HFF-Myc (cell line): Measurements from ENCODE around the gene TMEM176A.

Experiments used
- DNase-seq: peaks from one replicate; pipeline ENCODE4 v3.0.0-alpha.2; 2011; ENCODE audit warnings: low read depth; ENCODE audit errors: extremely low read depth
- H3K4me3 ChIP-seq: replicated peaks from 2 replicates; pipeline ENCODE4 v1.5.1; 2011; ENCODE audit warnings: low read depth, mild to moderate bottlenecking, control low read depth, low read length
- CTCF ChIP-seq: IDR thresholded peaks from 2 replicates; pipeline ENCODE4 v1.5.1; 2012; ENCODE audit warnings: mild to moderate bottlenecking, low read depth, low read length, control low read depth; ENCODE audit errors: missing control alignments

The TMEM176A gene

DNA sequence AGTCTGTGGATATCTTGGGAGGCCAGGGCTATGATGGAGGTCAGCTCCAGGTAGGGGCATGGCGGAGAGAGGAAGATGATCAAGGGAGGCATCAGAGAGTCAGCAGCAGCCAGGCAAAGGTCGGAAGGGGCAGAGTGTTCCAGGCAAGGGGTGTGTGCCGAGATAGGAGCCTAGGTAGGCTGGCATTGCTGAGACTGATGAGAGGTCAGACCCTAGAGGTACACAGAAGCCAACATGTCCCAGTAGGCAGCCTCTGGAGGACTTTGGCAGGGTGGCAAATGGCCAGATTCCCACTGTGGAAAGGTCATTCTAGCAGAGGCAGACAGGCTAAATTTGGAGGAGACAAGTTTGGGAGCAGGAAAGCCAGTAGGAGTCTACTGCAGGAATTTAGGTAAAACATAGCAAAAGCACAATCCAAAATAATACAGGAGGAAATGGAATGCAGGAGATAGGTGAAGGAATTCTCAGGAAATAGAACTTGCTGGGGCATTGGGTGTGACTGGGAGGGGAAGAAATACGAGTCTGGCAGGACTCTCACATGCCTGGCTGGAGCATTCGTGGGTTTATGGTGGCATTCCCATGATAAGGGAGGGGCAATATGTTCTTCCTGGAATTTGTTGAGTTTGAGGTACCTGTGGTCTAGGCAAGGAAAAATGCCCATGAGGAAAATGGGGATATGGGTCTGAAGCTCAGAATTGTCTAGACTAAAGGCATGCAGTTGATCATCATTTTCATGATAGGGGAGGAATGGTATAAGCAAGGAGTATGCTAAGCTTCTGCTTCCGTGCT, 25.7 kb downstream of the TMEM176A start:
- DNase-seq = no peak
- TF ChIP-seq CTCF = no peak
- H3K4me3 ChIP-seq = no peak overlapping the region

- H3K4me3 ChIP-seq = no peak overlapping the region
- no peak for TF ChIP-seq CTCF
- DNase-seq = no peak
Observed at GRCh38 chr7:150828384-150828783, 27.8 kb downstream of the TMEM176A start.

GRCh38 chr7:150829426-150829825, 28.9 kb downstream of the TMEM176A start:
- no peak for DNase-seq
- no peak overlapping the region for H3K4me3 ChIP-seq
- TF ChIP-seq CTCF = no peak

DNA sequence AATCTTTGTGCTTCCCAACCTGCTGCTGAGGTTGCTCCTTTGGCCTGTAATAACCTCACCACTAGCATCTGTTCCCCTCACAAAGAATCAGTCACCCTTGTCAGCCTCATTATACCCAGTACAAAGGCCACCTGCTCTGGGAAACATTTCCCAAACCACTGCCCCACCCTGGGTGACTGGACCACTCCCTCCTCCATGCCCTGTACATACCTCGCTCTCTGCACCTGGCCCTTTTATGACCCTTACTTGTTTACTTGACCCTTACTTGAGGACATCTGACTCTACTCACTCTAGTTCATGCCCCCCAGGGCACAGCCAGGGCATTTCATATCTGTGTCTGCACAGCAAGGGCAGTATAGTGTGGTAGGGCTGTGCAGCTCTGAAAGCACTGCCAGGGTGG, 30.4 kb downstream of the TMEM176A start:
- DNase-seq = no peak
- H3K4me3 ChIP-seq = no peak overlapping the region
- TF ChIP-seq CTCF = no peak

GRCh38 chr7:150831851-150832250, 31.3 kb downstream of the TMEM176A start:
- DNase-seq = no peak
- no peak overlapping the region for H3K4me3 ChIP-seq
- TF ChIP-seq CTCF = no peak

DNA sequence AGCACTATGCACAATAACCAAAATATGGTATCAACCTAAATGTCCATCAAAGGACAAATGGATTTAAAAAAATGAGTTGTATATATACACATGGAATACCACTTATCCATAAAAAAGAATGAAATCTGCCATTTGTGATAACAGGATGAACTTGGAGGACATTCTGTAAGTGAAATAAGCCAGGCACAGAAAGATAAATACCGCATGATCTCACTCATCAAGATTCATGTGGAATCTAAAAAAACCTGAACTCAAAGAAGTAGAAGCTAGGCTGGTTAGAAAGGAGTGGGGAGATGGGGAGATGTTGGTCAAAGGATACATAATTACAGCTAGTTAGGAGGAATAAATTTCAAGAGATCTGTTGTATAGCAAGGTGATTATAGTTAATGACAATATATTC, 34.5 kb downstream of the TMEM176A start:
- TF ChIP-seq CTCF = no peak
- no peak for DNase-seq

More for the DNA sequence above, 34.5 kb downstream of the TMEM176A start:
- no peak overlapping the region for H3K4me3 ChIP-seq
